ENCODE data around the gene KRTAP5-8. TPM values are rescaled to one million over a fixed set of nuclear protein-coding genes. Genes with fewer than 3 reads are reported as not detected.
"Not testable (repeated sequence)": the region's sequence is repeated elsewhere in the genome, so short reads cannot be mapped to it uniquely, and the experiment has no call there.

KRTAP5-8 gene
- polyA plus RNA-seq (2013) = not detected in 2 replicates

- not testable (repeated sequence) for H3K14ac ChIP-seq (ENCODE audit: low read length); H3K18ac ChIP-seq (ENCODE audit: low read length); H3K4me3 ChIP-seq (ENCODE audit: low read depth, low read length); H4K8ac ChIP-seq (ENCODE audit: low read depth, low read length); H2BK120ac ChIP-seq (ENCODE audit: insufficient read depth, low read length, poor library complexity); H3K27ac ChIP-seq (ENCODE audit: low read depth, low read length); H2AK5ac ChIP-seq (ENCODE audit: low read length); H2BK5ac ChIP-seq (ENCODE audit: low read depth, low read length, poor library complexity); DNase-seq; H3K27me3 ChIP-seq (ENCODE audit: insufficient read depth, low read length); H3K79me2 ChIP-seq (ENCODE audit: control insufficient read depth, insufficient read depth, low read length, poor library complexity); H4K12ac ChIP-seq (ENCODE audit: low read depth, low read length); H2BK12ac ChIP-seq (ENCODE audit: low read length); H3K36me3 ChIP-seq (ENCODE audit: control insufficient read depth in 1 of 2, insufficient read depth in 2 of 2, low read length in 2 of 2); H3K4ac ChIP-seq (ENCODE audit: low read depth, low read length); H3K4me1 ChIP-seq (ENCODE audit: control insufficient read depth in 1 of 2, insufficient read depth in 2 of 2, low read length in 2 of 2); H2AFZ ChIP-seq (ENCODE audit: insufficient read depth, low read length, poor library complexity); H3K23ac ChIP-seq (ENCODE audit: low read length); H3K9ac ChIP-seq (ENCODE audit: low read length); H3K4me2 ChIP-seq (ENCODE audit: low read length); H4K91ac ChIP-seq (ENCODE audit: low read depth, low read length); H3K9me3 ChIP-seq (ENCODE audit: insufficient read depth, low read depth, low read length); H3K79me1 ChIP-seq (ENCODE audit: low read length)
- no CpG with 5 or more reads among the region's 4 CpGs for WGBS (ENCODE audit: extremely low coverage, insufficient coverage, insufficient read length)
Measured at GRCh38 chr11:71537977-71538665, at the start of gene KRTAP5-8. Gene KRTAP5-8, plus strand, starts transcription at chr11:71538025. Its CDS starts 31 bp downstream, at chr11:71538056.

- Histone ChIP-seq H4K8ac (ENCODE audit: low read depth, low read length) (peak overlapping the region; percentile 15), H3K4me1 (ENCODE audit: control insufficient read depth in 1 of 2, insufficient read depth in 2 of 2, low read length in 2 of 2) (peaks cover 5 to 11% of the 10 kb centered on the region in 2 experiments), H2BK12ac (ENCODE audit: low read length) (no peak overlapping the region), H2AK5ac (ENCODE audit: low read length) (no peak overlapping the region), H3K79me1 (ENCODE audit: low read length) (no peaks in the 10 kb centered on the region), H3K36me3 (ENCODE audit: control insufficient read depth in 1 of 2, insufficient read depth in 2 of 2, low read length in 2 of 2) (peaks cover 47 to 55% of the 10 kb centered on the region in 2 experiments), H3K27ac (ENCODE audit: low read depth, low read length) (no peak overlapping the region), H3K4ac (ENCODE audit: low read depth, low read length) (no peak overlapping the region), H3K79me2 (ENCODE audit: control insufficient read depth, insufficient read depth, low read length, poor library complexity) (no peaks in the 10 kb centered on the region), H3K9me3 (ENCODE audit: insufficient read depth, low read depth, low read length) (peaks cover 2% of the 10 kb centered on the region), H4K12ac (ENCODE audit: low read depth, low read length) (no peak overlapping the region), H2AFZ (ENCODE audit: insufficient read depth, low read length, poor library complexity) (no peak overlapping the region), H3K27me3 (ENCODE audit: insufficient read depth, low read length) (no peaks in the 10 kb centered on the region), H3K4me3 (ENCODE audit: low read depth, low read length) (no peak overlapping the region), H2BK120ac (ENCODE audit: insufficient read depth, low read length, poor library complexity) (no peak overlapping the region), H3K4me2 (ENCODE audit: low read length) (no peak overlapping the region), H4K91ac (ENCODE audit: low read depth, low read length) (peak overlapping the region; percentile 34), H3K18ac (ENCODE audit: low read length) (no peak overlapping the region), H3K14ac (ENCODE audit: low read length) (no peak overlapping the region), H3K9ac (ENCODE audit: low read length) (no peak overlapping the region), H2BK5ac (ENCODE audit: low read depth, low read length, poor library complexity) (no peak overlapping the region), H3K23ac (ENCODE audit: low read length) (no peak overlapping the region)
- WGBS (ENCODE audit: extremely low coverage, insufficient coverage, insufficient read length) = no CpG with 5 or more reads among the region's 6 CpGs
- no peak for DNase-seq
Measured at GRCh38 chr11:71488681-71489270, 49.0 kb upstream of the KRTAP5-8 start.

- H2AFZ ChIP-seq (ENCODE audit: insufficient read depth, low read length, poor library complexity) = no peak overlapping the region
- no peaks in the 10 kb centered on the region for H3K27me3 ChIP-seq (ENCODE audit: insufficient read depth, low read length)
- no peak overlapping the region for H3K14ac ChIP-seq (ENCODE audit: low read length)
- H3K9ac ChIP-seq (ENCODE audit: low read length) = no peak overlapping the region
- no peak overlapping the region for H3K23ac ChIP-seq (ENCODE audit: low read length)
- H3K4me1 ChIP-seq (ENCODE audit: control insufficient read depth in 1 of 2, insufficient read depth in 2 of 2, low read length in 2 of 2) = peaks cover 5 to 11% of the 10 kb centered on the region in 2 experiments
- H3K9me3 ChIP-seq (ENCODE audit: insufficient read depth, low read depth, low read length) = peaks cover 2% of the 10 kb centered on the region
- H3K18ac ChIP-seq (ENCODE audit: low read length) = no peak overlapping the region
- H4K91ac ChIP-seq (ENCODE audit: low read depth, low read length) = no peak overlapping the region
- no peak overlapping the region for H3K4ac ChIP-seq (ENCODE audit: low read depth, low read length)
- no peak overlapping the region for H2BK12ac ChIP-seq (ENCODE audit: low read length)
- H2AK5ac ChIP-seq (ENCODE audit: low read length) = no peak overlapping the region
- H4K12ac ChIP-seq (ENCODE audit: low read depth, low read length) = no peak overlapping the region
- no peak overlapping the region for H2BK120ac ChIP-seq (ENCODE audit: insufficient read depth, low read length, poor library complexity)
- H4K8ac ChIP-seq (ENCODE audit: low read depth, low read length) = no peak overlapping the region
- H3K79me2 ChIP-seq (ENCODE audit: control insufficient read depth, insufficient read depth, low read length, poor library complexity) = no peaks in the 10 kb centered on the region
- no peak overlapping the region for H3K27ac ChIP-seq (ENCODE audit: low read depth, low read length)
- no peak overlapping the region for H3K4me2 ChIP-seq (ENCODE audit: low read length)
- no peak overlapping the region for H3K4me3 ChIP-seq (ENCODE audit: low read depth, low read length)
- no peaks in the 10 kb centered on the region for H3K79me1 ChIP-seq (ENCODE audit: low read length)
- no CpG with 5 or more reads among the region's 15 CpGs for WGBS (ENCODE audit: extremely low coverage, insufficient coverage, insufficient read length)
- peaks cover 43 to 51% of the 10 kb centered on the region in 2 experiments for H3K36me3 ChIP-seq (ENCODE audit: control insufficient read depth in 1 of 2, insufficient read depth in 2 of 2, low read length in 2 of 2)
- DNase-seq = no peak
- H2BK5ac ChIP-seq (ENCODE audit: low read depth, low read length, poor library complexity) = no peak overlapping the region
Measured at GRCh38 chr11:71489311-71490043, 48.3 kb upstream of the KRTAP5-8 start.

GRCh38 chr11:71490044-71490730 lies 47.6 kb upstream of the KRTAP5-8 start:
- Histone ChIP-seq H3K27ac (ENCODE audit: low read depth, low read length) (no peak overlapping the region), H3K9ac (ENCODE audit: low read length) (no peak overlapping the region), H3K14ac (ENCODE audit: low read length) (no peak overlapping the region), H3K4me2 (ENCODE audit: low read length) (no peak overlapping the region), H3K27me3 (ENCODE audit: insufficient read depth, low read length) (no peaks in the 10 kb centered on the region), H4K8ac (ENCODE audit: low read depth, low read length) (no peak overlapping the region), H3K79me2 (ENCODE audit: control insufficient read depth, insufficient read depth, low read length, poor library complexity) (no peaks in the 10 kb centered on the region), H3K9me3 (ENCODE audit: insufficient read depth, low read depth, low read length) (peaks cover 2% of the 10 kb centered on the region), H2AK5ac (ENCODE audit: low read length) (no peak overlapping the region), H2BK120ac (ENCODE audit: insufficient read depth, low read length, poor library complexity) (no peak overlapping the region), H3K4ac (ENCODE audit: low read depth, low read length) (no peak overlapping the region), H3K4me1 (ENCODE audit: control insufficient read depth in 1 of 2, insufficient read depth in 2 of 2, low read length in 2 of 2) (peaks cover 5 to 11% of the 10 kb centered on the region in 2 experiments), H3K79me1 (ENCODE audit: low read length) (no peaks in the 10 kb centered on the region), H2BK12ac (ENCODE audit: low read length) (no peak overlapping the region), H4K12ac (ENCODE audit: low read depth, low read length) (no peak overlapping the region), H3K4me3 (ENCODE audit: low read depth, low read length) (no peak overlapping the region), H3K18ac (ENCODE audit: low read length) (no peak overlapping the region), H3K36me3 (ENCODE audit: control insufficient read depth in 1 of 2, insufficient read depth in 2 of 2, low read length in 2 of 2) (peaks cover 37 to 44% of the 10 kb centered on the region in 2 experiments), H2AFZ (ENCODE audit: insufficient read depth, low read length, poor library complexity) (no peak overlapping the region), H3K23ac (ENCODE audit: low read length) (no peak overlapping the region), H4K91ac (ENCODE audit: low read depth, low read length) (no peak overlapping the region), H2BK5ac (ENCODE audit: low read depth, low read length, poor library complexity) (no peak overlapping the region)
- WGBS (ENCODE audit: extremely low coverage, insufficient coverage, insufficient read length) = no CpG with 5 or more reads among the region's 23 CpGs
- no peak for DNase-seq
